Vagina (tissue), 2 donors: ENCODE measurements around the gene INHA.

Experiments used
- POLR2A ChIP-seq, 2 donors: fragments of 450-650 bp; IDR thresholded peaks; one replicate each; pipeline ENCODE4 v1.6.1; 2017; ENCODE audit warnings: antibody characterized with exemption in 2 of 2, mild to moderate bottlenecking in 2 of 2, moderate library complexity in 2 of 2
- TF ChIP-seq, protein P1 (sequence below), 3 experiments: fragments of 450-650 bp in 2 of 3; fragments of 200-600 bp in 1 of 3; sonication (generic) in 1 of 3; IDR thresholded peaks; one replicate each; pipeline ENCODE4 v1.5.1; 2017 to 2019; ENCODE audit warnings: antibody characterized with exemption in 3 of 3, mild to moderate bottlenecking in 2 of 3, moderate library complexity in 2 of 3

DNA sequence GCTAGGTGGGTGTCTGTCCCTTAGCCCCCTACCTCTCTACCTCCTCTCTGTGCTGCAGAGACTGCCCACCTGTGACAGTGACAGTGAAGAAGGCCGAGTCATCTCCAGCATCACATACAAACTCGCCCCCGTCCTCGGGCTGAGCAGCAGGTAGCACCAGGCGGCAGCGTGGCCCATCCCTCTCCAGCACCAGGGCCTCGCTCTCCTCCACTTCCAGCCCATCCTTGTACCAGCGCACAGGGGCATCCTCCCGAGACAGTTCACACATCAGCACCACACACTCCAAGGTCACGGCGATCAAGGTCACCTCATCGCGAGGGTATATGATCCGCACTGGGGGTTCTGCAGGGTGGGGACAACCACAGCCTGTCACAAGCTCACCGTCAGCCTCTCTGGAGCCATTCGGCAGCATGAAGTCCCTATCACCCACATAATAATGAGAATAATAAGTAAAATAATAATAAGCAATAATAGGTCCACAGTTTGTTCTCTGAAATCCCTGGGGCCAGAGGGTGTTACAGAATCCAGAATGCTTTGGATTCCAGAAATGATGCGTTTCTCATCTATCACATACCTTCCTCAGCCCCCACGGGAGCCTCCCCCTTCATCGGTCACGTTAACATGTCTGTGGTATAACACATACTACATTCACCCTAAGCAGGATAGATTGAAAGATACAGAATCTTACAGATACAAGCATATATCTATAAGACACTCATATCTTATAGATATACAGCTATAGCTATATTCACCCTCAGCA, 12.8 kb upstream of the INHA start:
- TF ChIP-seq, protein P1, sequence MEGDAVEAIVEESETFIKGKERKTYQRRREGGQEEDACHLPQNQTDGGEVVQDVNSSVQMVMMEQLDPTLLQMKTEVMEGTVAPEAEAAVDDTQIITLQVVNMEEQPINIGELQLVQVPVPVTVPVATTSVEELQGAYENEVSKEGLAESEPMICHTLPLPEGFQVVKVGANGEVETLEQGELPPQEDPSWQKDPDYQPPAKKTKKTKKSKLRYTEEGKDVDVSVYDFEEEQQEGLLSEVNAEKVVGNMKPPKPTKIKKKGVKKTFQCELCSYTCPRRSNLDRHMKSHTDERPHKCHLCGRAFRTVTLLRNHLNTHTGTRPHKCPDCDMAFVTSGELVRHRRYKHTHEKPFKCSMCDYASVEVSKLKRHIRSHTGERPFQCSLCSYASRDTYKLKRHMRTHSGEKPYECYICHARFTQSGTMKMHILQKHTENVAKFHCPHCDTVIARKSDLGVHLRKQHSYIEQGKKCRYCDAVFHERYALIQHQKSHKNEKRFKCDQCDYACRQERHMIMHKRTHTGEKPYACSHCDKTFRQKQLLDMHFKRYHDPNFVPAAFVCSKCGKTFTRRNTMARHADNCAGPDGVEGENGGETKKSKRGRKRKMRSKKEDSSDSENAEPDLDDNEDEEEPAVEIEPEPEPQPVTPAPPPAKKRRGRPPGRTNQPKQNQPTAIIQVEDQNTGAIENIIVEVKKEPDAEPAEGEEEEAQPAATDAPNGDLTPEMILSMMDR (IDR thresholded peaks at IDR 0.05), result no peak
- TF ChIP-seq POLR2A (IDR thresholded peaks at IDR 0.05), result no peak
